ENCODE measurements around the gene SLC45A3.

The SLC45A3 gene

DNA sequence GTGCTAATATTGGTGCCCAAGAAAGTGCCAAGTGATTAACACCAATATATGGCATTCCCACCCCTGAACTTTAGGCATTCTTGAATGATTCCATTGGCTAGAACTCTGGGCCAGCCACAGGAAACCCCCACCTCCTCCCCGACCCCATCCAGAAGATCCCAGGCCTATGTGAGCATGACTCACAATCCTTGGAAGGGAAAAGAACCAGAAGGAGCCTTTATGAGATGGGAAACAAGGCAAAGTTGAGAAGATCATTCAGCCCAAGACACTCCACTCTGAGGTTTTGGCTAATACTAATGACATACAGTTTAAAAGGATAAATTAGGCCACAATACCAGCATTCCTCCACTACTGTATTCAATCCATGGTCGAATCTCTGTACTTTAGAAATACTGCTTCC is 70.3 kb downstream of the SLC45A3 start:
- DNase-seq (ENCODE audit: low read depth in 2 of 2): no peak
